Ramos (cell line): ENCODE data around the gene BCL11B.
"Not testable (repeated sequence)": the region's sequence is repeated elsewhere in the genome, so short reads cannot be mapped to it uniquely, and the experiment has no call there.

Experiments
- in situ Hi-C: fragments of 300-500 bp; cut with MboI; formaldehyde crosslinking; loops from one replicate; pipeline ENCODE4 v1.14.3; 2022; ENCODE audit warnings: low sequenced_read_pairs; ENCODE audit not compliant: unreplicated experiment

BCL11B gene

DNA sequence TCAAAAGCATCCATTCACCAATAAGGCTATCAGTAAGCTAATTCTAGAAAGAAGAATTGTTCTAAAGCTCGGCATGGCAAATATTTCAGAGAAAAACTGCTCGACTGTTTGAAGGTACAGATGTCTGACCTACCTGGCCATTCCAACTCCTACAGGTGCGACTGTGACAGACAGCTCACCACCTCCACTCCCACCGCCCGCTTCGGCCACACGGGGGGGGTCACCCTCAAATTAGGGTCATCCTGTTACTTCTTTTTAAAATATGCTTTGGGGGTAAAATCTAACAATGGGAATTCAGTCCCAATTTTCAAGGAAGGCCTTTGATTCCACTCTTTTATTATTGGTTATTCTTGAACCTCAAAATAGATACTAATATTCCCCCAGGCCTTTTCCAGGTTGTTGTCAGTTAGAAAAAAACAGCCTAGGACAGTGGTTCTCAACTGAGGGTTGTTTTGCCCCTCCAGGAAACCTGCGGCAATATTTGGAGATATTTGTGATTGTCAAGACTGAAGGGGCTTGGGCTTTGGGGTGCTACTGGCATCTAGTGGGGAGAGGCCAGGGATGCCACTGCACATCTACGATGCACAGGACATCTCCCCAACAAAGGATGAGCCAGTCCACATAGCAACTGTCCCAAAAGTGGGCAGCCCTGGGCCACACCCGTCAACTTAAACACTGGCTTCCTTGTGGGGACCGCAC is 81.2 kb downstream of the BCL11B start:
- in situ Hi-C loops: no loop called here

DNA sequence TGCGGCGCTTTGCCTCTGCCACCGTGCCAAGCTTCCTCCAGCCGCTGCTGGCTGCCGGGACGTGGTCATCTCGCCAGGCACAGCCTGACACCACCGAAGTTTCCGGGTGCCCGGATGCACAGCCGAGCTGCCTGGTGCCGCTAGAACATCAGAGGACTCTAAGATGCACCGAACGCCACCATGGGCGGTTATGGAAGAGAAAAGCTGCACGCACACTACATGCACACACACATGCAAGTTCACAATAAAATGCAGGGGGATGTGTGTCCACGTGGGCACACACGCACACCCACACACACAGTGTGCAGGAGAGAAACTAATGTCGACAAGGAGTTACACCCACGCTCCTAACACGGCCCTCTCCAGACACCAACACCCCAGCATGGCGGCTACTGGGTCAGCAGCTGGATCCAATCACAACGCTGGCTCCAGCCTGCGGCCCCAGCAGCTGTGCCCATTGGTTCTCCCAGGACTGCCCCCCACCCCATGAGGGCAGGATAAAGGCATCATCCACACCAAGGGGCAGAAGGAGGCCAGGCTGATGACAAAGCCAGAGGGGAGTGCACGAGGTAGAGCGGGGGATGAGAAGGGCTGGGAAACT is 82.7 kb downstream of the BCL11B start:
- in situ Hi-C loops: no loop called here

DNA sequence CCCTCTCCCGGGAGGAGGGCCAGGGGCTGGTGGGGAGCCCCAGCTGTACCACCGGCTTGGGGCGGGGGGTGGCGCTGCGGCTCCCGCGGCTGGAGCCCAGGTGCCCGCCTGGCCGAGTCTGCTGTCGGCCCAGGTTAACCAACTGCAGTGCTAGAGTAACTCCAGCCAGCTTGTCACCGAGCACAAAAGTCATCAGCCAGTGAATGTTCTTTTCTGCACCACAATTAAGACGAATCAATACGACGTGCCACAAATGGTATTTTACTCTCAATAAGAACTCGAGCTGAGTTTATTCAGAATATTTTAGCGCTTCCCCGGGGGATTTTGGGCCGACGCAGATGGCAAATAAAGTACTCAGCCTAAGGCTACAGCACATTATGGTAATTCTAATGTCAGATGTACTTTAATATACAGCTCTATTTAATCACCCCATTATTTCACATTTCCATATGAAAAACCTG is 83.2 kb downstream of the BCL11B start:
- in situ Hi-C loops: no loop called here

DNA sequence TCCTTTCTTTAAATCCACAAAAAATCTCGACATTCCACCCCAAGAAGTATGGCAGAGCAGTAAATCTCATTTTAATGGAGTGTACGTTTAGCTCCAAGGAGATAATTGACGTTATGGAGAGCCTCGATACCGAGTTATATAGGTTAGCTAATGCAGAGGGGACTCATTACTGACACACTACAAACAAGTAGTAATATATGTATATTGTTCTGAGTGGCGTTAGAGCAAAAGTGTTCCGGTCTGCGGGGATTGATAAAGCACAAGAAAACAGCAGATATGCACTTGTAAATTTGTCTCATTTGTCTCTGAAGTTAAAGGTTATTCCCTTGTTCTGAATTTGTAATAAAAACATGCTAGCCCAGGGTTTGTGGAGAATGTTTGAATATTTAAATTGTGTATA is 84.1 kb downstream of the BCL11B start:
- in situ Hi-C loops: no loop called here

DNA sequence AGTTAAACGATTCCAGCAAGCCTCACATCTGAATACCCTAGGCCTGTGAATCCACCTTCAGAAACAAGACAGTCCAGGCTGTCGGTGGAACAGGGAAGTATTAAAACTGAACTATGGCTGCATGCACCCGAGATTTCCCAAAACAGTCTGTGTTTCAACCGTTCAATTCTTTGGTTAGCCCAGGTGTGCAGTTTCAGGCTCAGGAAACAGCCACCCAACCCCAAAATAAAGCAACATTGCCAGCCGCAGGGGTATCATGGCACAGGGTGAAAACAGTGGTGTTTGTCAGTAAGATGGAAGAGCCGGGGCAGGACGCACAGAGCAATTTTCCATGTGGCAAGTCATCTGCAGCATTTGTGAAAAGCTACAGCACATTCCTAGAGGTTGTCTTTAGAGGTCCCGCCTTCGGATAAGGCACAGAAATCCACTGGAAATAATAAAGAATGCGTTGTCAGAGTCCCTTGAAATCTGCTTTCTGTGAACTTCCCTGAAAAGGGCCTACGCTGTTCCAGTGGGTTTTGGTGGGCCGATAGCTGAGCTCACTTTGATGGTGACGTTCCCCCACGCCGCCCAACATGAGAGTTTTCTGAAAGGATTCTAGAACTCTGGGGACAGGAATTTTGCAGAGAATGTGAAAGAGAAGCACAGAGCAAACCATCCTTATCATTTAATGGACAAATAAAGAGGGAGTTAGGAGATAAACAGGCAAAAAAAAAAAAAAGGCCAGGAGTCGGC is 84.9 kb downstream of the BCL11B start:
- in situ Hi-C loops: no loop called here

DNA sequence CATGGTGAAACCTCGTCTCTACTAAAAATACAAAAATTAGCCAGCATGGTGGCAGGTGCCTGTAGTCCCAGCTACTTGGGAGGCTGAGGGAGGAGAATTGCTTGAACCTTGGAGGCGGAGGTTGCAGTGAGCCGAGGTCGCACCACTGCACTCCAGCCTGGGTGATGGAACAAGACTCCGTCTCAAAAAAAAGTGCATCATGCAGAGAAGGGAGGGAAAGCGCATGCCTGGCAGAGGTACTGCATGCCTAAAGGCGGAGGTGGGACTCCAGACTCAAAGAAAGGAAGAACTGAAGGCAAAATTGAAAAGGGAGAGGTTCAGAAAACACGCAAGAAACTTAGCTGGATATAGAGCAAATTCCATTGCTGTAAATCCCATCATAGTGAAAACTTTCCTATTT is 85.7 kb downstream of the BCL11B start:
- in situ Hi-C loops: not testable (repeated sequence)

DNA sequence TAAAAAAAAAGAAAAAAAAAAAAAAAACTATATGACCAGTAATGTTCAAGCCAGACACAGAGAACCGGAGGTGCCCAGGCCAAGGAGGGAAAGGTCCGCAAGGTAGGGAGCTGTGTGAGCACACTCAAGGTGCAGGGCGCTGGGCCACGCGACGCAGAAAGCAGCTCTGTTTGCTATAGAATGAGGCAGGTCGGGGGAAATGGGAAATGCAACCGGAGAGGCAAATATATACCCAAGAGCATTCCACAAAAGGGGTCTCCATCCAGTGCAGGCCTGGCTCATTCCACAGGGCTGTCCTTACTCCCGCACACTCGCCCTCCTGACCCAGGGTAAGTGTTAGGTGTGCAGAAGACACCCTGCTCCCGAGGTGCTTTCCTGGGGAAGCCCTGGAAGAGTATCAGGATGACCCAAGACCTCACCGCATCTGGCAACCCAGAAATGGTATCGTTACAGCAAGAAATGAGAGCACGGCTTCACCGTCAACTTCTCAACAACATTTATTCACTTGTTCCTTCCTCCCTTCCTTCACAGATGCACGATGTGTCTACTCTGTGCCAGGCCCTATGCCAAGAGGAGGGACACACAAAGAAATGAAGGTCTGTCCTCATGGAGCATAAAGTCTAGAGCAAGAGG is 86.4 kb downstream of the BCL11B start:
- in situ Hi-C loops: no loop called here

DNA sequence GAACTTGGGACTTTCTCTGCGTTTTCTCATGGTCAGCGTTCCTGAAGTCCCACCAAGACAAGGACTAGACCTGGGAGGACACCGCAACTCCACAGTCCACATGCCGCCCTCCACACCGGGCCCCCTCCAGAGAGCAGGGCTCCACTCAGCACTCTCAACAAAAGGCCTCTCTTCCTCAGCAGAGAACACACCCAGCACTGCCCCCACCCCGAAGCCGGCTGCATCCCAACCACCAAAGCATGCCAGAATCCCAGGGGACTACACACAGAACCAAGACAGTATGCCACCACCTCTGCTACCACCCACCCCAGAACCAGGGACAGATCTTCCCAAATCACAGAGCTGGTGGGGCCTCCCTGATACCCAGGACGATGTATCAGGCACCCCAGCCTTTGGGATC is 88.3 kb downstream of the BCL11B start:
- in situ Hi-C loops: no loop called here

DNA sequence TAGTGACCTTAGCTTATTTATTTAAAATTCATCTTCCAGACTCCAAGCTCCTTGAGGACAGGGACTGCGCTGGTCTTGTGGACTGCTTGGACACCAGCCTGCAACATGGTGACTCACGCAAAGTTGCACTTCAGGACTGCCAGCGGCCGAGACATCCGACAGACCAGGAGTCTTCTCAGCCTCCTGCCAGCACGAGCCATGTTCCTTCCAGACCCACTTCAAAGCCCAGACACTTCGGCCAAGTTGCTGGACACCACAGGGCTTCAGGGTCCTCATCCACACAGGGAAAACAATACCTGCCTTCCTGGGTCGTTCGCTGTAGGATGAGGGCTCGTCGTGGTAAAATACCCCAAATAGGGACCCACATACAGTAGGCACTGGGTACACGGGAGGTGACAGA is 88.7 kb downstream of the BCL11B start:
- in situ Hi-C loops: no loop called here

DNA sequence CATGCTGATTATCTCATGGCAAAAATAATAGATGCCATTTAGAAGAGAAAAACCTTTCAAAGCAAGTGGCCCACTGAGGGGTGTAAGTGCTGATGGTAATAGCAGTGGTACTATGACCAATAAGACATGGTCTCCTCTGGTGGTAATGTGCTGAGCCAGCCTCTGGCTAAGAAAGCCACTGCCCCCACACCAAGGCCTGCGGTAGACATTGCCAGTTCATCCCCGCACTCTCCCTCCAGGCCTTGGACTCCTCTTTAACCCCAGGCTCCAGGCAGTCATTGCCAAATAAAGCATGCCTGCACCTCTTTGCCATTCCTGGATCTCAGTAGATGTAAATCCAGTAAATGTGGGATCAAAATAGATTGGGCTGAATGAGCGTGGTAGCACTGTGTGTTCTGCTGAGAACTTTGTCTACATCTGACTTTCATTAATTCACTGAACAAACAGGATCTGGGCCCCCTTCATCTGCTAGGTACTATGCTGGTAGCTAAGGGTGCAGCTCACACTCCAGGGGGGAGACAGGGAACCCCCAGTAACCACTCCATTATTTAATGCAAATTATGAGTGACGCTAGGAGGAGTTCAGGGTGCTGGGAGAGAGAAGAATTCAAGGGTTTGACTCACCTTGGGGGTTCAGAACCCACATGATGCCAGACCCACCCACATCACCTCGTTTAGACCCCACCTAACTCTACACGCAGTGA is 89.3 kb downstream of the BCL11B start:
- in situ Hi-C loops: no loop called here

DNA sequence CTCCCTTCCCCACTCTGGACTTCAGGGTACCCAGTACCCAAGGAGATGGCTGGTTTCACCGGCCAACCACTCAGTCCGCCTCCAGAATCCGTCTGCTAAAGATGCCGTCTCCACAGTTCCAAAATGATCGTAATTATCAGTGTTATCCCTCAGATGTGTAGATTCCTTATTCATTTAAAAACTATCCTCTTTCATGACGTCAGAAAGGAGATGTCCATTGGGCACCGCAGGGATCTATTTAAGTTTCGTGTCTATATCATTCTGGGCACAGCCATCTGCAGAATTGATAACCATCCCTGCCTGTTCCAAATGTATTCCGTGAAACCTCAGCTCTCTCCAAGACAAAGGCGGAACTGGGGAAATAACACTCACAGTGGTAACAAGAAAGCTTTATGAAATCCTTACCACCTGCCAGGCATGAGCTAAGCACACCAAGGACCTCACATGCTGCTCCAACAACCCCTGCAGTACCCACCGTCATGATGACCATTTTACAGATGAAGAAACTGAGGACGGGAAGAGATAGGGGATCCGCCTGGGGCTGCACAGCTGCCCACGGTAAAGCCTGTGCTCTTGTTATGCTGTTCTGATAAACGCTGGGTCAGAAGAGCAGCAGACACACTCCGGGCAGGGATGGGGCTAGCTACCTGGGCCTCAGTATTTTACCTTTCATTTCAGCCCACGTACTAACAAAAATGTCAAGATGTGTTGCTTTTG is 90.0 kb downstream of the BCL11B start:
- in situ Hi-C loops: no loop called here

DNA sequence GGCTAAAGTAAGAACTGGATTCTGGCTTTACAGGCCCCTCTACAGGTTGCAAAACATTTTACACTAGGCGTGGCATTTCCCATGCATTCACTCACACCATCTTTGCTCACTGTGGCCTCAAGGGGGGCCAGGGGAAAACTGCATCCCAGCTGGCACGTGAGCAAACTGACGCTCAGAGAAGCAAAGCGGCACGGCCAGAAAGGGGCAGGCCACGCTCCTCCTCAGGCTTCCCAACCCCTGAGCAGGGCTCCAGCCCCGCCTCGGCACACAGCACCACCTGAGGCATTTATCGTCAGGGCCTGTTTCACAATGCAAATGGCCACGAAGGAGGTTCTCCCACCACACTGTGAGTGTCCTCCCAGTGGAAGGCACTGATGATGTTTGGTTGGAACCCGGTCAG is 90.8 kb downstream of the BCL11B start:
- in situ Hi-C loops: no loop called here

DNA sequence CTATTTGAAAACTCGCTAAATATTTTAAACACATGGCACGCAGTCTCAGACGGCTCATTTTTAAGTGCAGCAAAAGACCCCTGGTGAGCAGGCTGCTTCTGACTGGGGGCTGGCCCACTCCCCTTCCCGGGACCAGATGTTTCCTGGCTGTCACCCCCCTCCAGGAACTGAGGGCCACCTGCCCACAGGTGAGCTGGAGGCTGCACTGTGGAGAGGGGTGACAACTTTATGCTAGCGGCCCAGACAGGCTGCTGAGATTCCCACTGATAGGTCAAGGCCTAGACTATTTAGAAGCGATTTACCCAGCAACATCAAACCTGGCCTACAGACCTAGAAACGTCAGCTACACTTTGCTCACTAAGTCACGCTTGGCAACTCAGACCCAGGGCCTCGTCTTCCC is 92.1 kb downstream of the BCL11B start:
- in situ Hi-C loops: no loop called here

DNA sequence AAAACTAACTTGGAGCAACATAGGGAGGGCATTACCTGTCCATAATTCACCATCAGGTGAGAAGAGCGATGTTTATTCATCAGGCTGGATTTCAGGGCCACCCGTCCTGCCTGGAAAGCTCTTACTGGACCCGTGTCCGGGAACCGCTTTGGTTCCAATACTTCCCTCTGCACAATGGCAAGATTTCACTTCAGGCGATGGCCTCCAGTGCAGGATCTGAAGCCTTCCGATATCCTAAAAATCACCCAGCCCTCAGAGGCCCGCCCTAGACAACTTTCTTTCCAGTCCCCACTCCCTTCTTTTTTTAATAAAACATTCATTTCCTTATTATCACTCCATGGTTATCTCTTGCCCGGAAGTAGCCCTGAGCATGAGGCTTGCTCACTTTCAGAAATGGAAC is 92.5 kb downstream of the BCL11B start:
- in situ Hi-C loops: no loop called here

DNA sequence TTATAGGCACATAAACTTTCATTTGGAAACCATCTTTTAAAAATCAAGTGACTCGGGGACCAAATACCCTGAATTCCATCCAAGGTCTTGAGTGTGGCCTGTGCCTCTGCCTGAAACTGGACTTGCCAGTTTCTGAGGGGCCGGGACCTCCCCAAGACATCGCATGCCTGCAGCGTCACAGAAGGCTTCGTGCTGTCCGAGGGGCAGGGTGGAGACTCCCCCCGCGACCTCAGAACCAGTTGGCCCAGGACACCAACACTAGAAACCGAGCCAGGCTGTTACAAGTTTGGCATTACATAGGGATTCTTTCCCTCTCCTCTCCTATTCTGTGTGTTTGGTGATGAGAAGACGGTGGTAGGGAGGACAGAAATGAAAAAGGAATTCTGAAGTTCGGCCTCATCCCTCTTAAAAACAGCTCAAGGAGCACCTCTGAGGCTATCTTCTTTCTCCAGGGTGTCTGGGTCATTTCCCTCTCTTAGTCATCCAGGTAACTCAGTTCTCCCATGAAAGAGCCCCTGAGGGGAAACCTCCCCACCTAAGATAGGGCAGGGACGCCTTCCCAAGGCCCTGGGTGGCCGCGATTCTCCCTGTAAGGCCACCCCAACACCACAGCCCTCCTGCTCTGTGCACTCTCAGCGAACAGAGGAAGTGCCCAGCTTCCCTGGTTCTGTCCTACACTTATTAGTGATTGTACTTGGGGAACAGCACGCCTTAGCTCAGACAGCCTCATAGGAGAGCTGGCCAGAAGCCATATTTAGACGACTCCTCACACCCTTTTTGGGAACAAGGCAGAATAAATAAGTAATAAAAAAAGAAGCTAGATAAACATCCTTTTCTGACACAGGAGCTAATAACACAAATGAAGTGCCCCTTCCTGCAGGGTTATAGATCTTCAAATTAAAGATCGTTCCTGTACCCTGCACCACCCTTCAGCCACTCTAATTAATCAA is 93.8 kb downstream of the BCL11B start:
- in situ Hi-C loops: no loop called here

DNA sequence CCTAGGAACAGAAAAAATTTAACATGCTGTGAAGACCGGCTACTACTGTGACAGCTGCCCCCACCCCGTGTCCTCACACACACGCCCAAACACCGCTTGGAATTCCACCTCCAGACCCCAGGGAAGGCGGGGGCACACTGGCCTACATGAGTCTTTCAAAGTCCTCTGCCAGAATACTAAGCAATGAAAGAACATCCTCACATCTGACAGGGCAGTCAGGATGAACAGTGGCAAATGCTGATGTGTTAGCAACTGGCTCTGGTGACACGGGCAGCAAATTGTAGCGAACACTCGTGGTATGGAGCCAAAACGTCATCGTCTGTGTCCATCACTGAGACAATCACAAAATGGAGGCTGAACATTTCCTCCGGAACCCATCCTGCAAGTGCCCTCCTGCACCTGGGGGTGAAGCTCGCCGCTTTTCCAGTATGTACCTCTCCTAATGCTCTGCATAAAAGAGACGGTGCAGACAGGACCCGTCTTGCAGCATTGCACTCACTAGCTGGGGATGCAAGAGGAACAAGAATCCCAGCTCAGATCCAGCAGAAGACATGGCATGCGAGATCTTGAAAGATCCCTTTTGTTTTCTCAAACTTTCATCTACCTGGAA is 94.8 kb downstream of the BCL11B start:
- in situ Hi-C loops: no loop called here

DNA sequence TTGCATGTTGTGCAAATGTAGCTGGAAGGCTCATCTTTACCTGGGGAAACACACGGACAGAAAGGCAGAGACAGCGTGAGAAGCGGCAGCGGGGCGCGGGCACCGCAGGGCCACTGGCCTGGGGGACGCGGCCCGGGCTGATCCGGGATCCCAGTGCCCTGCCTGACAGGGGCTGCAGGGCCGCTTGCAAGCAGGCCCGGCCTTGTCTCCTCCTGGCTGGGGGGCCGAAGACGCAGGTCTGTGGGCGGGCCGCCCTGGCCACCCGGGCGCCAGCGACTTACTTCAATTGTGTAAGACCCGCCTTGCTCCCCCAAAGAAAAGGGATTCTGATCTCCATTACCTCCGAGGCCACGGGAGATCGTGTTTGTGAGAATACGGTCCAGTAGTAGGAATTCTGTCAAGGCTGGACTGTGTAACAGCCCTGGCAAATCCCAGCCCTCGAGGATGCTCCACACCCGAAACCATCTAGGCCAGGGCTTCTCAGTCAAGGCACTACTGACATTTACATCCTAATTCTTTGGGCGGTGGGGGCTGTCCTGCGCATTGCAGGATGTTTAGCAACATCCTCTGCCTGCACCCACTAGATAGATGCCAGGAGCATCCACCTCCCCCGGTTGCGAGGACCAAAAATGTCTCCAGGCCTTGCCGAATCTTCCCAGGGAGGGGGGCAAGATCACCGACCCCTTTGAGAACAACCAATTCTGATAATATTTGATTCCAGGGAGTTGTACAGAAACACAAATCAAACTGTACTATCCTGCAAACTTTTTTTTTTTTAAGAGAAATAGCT is 95.6 kb downstream of the BCL11B start:
- in situ Hi-C loops: no loop called here
